GM12878 (cell line): ENCODE data around the gene RGCC. TPM values are rescaled to one million over a fixed set of nuclear protein-coding genes. Genes with fewer than 3 reads are reported as not detected.

Experiments used
- ATAC-seq: fragments of 200-7000 bp; cut with Tn5 transposase; 3 replicates; pipeline ENCODE4 v1.9.1; 2020; ENCODE audit warnings: mild to moderate bottlenecking, moderate library complexity
- BruUV-seq: library from RNA; stranded (reverse); fragments of 400-500 nt; replicated peaks from 2 replicates; lab custom pipeline; 2021; lab: Mats Ljungman, UMichigan
- CTCF ChIA-PET: fragments of 300-600 bp; sonication (Branson Sonifier 250); formaldehyde crosslinking; extraction: SDS; loops from one replicate; lab custom pipeline; 2021; ENCODE audit warnings: inconsistent platforms; lab: Yijun Ruan, JAX
- POLR2A ChIA-PET: fragments of 350-600 bp; formaldehyde crosslinking; extraction: SDS; loops from one replicate; lab custom pipeline; 2021; ENCODE audit warnings: inconsistent platforms; lab: Charles Lee
- RAD21 ChIA-PET: fragments of 300-600 bp; sonication (Branson Sonifier 250); formaldehyde crosslinking; loops from one replicate; lab custom pipeline; 2023; ENCODE audit warnings: antibody characterized with exemption; ENCODE audit not compliant: unreplicated experiment; lab: Charles Lee
- SMC1A ChIA-PET: fragments of 300-600 bp; sonication (Branson Sonifier 250); formaldehyde crosslinking; loops from one replicate; lab custom pipeline; 2023; ENCODE audit not compliant: unreplicated experiment, uncharacterized antibody; lab: Charles Lee
- DNase-seq: peaks from one replicate; pipeline ENCODE4 v3.0.0-alpha.2; 2011; ENCODE audit warnings: low read depth, low spot score
- FAIRE-seq: peaks from 3 replicates; lab custom pipeline; 2011; peaks lifted over from hg19 to GRCh38; lab: Jason Lieb, UNC
- H2AFZ ChIP-seq: 2 replicates; pipeline ENCODE4 v1.6.0; 2011; ENCODE audit warnings: low read depth, low read length, control low read depth; ENCODE audit not compliant: control insufficient read depth
- H3K27ac ChIP-seq: 2 replicates; pipeline ENCODE4 v1.5.1; 2011; ENCODE audit warnings: control low read depth; ENCODE audit not compliant: control insufficient read depth, insufficient read depth
- H3K27me3 ChIP-seq, 2 experiments: replicated peaks in 1 of 2; 2 replicates each; pipeline versions ENCODE4 v1.6.0 to v1.6.1; 2011; ENCODE audit warnings: low read length in 1 of 2; ENCODE audit not compliant: control insufficient read depth in 2 of 2, insufficient read depth in 2 of 2
- H3K36me3 ChIP-seq, 2 experiments: 2 replicates each; pipeline ENCODE4 v1.5.1; 2011; ENCODE audit warnings: low read length in 1 of 2; ENCODE audit not compliant: control insufficient read depth in 2 of 2, insufficient read depth in 2 of 2
- H3K4me1 ChIP-seq: 2 replicates; pipeline ENCODE4 v1.6.1; 2011; ENCODE audit warnings: mild to moderate bottlenecking, low read length, moderate library complexity, mixed read lengths; ENCODE audit not compliant: control insufficient read depth, insufficient read depth
- H3K4me2 ChIP-seq: 2 replicates; pipeline ENCODE4 v1.6.0; 2011; ENCODE audit warnings: control low read depth; ENCODE audit not compliant: control insufficient read depth, insufficient read depth
- H3K4me3 ChIP-seq: fragments of 200-600 bp; sonication (generic); 2 replicates; pipeline ENCODE4 v1.5.1; 2016
- H3K79me2 ChIP-seq: 2 replicates; pipeline ENCODE4 v1.6.0; 2011; ENCODE audit warnings: low read length; ENCODE audit not compliant: control insufficient read depth, insufficient read depth
- H3K9ac ChIP-seq: 2 replicates; pipeline ENCODE4 v1.8.0; 2011; ENCODE audit warnings: low read length, control low read depth, mixed read lengths; ENCODE audit not compliant: control insufficient read depth, insufficient read depth
- H3K9me3 ChIP-seq: replicated peaks from 3 replicates; pipeline ENCODE4 v1.5.1; 2011; ENCODE audit warnings: mild to moderate bottlenecking, low read length; ENCODE audit not compliant: control insufficient read depth, insufficient read depth
- H4K20me1 ChIP-seq: 2 replicates; pipeline ENCODE4 v1.6.0; 2011; ENCODE audit not compliant: control insufficient read depth, insufficient read depth
- BCL11A ChIP-seq: IDR thresholded peaks from 2 replicates; pipeline ENCODE4 v1.6.1; 2011; ENCODE audit warnings: low read depth, low read length
- CHD1 ChIP-seq: IDR thresholded peaks from 2 replicates; pipeline ENCODE4 v1.6.1; 2012; ENCODE audit warnings: low read depth, low read length, improper control_type of control experiment
- CHD4 ChIP-seq: fragments of 200-600 bp; sonication (generic); IDR thresholded peaks from 2 replicates; pipeline ENCODE4 v1.6.1; 2016; ENCODE audit warnings: mild to moderate bottlenecking
- HCFC1 ChIP-seq: fragments of 150-350 bp; IDR thresholded peaks from 2 replicates; pipeline ENCODE4 v1.6.1; 2014; ENCODE audit warnings: low read length
- IKZF2 ChIP-seq, 2 experiments: fragments of 450-650 bp; IDR thresholded peaks; 2 replicates each; pipeline ENCODE4 v1.6.1; 2017; ENCODE audit warnings: mild to moderate bottlenecking in 2 of 2, moderate library complexity in 2 of 2
- MTA2 ChIP-seq: fragments of 450-650 bp; IDR thresholded peaks from 2 replicates; pipeline ENCODE4 v1.6.1; 2016; ENCODE audit warnings: low read depth, mild to moderate bottlenecking, moderate library complexity
- NBN ChIP-seq: fragments of 450-650 bp; IDR thresholded peaks from 2 replicates; pipeline ENCODE4 v1.6.1; 2016
- SREBF1 ChIP-seq: IDR thresholded peaks from 2 replicates; pipeline ENCODE4 v1.6.1; 2012; ENCODE audit warnings: mild to moderate bottlenecking, low read length
- in situ Hi-C: fragments of 300-500 bp; cut with MboI; formaldehyde crosslinking; loops from 9 replicates; pipeline ENCODE4 v1.14.3; 2018; ENCODE audit warnings: mixed read lengths
- intact Hi-C: fragments of 100-400 bp; cut with micrococcal nuclease; formaldehyde crosslinking; loops from one replicate; pipeline ENCODE4 v1.14.2; 2022; ENCODE audit not compliant: unreplicated experiment
- polyA plus RNA-seq, 11 experiments: library from polyadenylated mRNA; depleted of rRNA in 4 of 11; unstranded in 6 of 11; stranded (reverse) in 5 of 11; fragments of >200 nt; fragmentation: Nextera tagmentation in 4 of 11; fragmentation: Illumina TruSeq in 1 of 11; extraction: Ambion mirVana in 4 of 11; extraction: Trizol in 1 of 11; gene quantifications; 1 replicate in 1 of 11; 2 replicates in 10 of 11; pipeline versions ENCODE4 v1.2.1 to v1.2.3, GENCODE V29; 2011 to 2016; ENCODE audit warnings: inconsistent platforms in 2 of 11, missing spikeins in 2 of 11, low read depth in 1 of 11
- total RNA-seq, 4 experiments: library from RNA; depleted of rRNA in 3 of 4; stranded (reverse); fragments of >200 nt in 3 of 4; fragmentation: Illumina TruSeq in 1 of 4; extraction: Trizol in 1 of 4; gene quantifications; 2 replicates each; pipeline versions ENCODE4 v1.2.1 to v1.2.3, GENCODE V29; 2013 to 2021
- TF ChIP-seq, protein P1 (sequence below): fragments of 450-650 bp; formaldehyde crosslinking; IDR thresholded peaks from 2 replicates; pipeline ENCODE4 v1.4.0; 2020; ENCODE audit warnings: mild to moderate bottlenecking, moderate library complexity

The RGCC gene
- total and polyA plus RNA-seq, 10 of the 15 experiments (the other 5 are each of a cell fraction or from before 2014, with no cell fraction given), result 0.41 to 19.4 (median 9.9) TPM

- no peaks in the 10 kb centered on the region for H3K36me3 ChIP-seq
- intact Hi-C loops (no loop called here), in situ Hi-C loops (no loop called here)
- ChIA-PET CTCF (no interaction called here), RAD21 (no interaction called here), POLR2A (no interaction called here), SMC1A (no interaction called here)
- DNase-seq (no peak), ATAC-seq (no peak), FAIRE-seq (no peak)
- no peak overlapping the region for H2AFZ ChIP-seq
- TF ChIP-seq IKZF2 (IDR thresholded peaks at IDR 0.05) (no peak), HCFC1 (no peak), MTA2 (no peak), SREBF1 (no peak), NBN (no peak), CHD1 (no peak), CHD4 (no peak), BCL11A (no peak)
- TF ChIP-seq, protein P1, sequence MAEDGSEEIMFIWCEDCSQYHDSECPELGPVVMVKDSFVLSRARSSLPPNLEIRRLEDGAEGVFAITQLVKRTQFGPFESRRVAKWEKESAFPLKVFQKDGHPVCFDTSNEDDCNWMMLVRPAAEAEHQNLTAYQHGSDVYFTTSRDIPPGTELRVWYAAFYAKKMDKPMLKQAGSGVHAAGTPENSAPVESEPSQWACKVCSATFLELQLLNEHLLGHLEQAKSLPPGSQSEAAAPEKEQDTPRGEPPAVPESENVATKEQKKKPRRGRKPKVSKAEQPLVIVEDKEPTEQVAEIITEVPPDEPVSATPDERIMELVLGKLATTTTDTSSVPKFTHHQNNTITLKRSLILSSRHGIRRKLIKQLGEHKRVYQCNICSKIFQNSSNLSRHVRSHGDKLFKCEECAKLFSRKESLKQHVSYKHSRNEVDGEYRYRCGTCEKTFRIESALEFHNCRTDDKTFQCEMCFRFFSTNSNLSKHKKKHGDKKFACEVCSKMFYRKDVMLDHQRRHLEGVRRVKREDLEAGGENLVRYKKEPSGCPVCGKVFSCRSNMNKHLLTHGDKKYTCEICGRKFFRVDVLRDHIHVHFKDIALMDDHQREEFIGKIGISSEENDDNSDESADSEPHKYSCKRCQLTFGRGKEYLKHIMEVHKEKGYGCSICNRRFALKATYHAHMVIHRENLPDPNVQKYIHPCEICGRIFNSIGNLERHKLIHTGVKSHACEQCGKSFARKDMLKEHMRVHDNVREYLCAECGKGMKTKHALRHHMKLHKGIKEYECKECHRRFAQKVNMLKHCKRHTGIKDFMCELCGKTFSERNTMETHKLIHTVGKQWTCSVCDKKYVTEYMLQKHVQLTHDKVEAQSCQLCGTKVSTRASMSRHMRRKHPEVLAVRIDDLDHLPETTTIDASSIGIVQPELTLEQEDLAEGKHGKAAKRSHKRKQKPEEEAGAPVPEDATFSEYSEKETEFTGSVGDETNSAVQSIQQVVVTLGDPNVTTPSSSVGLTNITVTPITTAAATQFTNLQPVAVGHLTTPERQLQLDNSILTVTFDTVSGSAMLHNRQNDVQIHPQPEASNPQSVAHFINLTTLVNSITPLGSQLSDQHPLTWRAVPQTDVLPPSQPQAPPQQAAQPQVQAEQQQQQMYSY (CRISPR knock-in tag), result no peak
- H3K27ac ChIP-seq, result no peak overlapping the region
- no peak overlapping the region for H3K9ac ChIP-seq
- no peaks in the 10 kb centered on the region; a peak in 1 of 4 replicates for H3K27me3 ChIP-seq
- H4K20me1 ChIP-seq, result no peaks in the 10 kb centered on the region
- no peak overlapping the region for H3K4me2 ChIP-seq
- no peak overlapping the region for H3K4me3 ChIP-seq
- no peaks in the 10 kb centered on the region for H3K9me3 ChIP-seq
- no peaks in the 10 kb centered on the region for H3K4me1 ChIP-seq
- no TSS peak for BruUV-seq
- no peaks in the 10 kb centered on the region for H3K79me2 ChIP-seq
Observed at GRCh38 chr13:41408121-41408520, 49.2 kb upstream of the RGCC start.
